ENCODE measurements around the gene ATP8A2.
"Not testable (repeated sequence)": the region's sequence is repeated elsewhere in the genome, so short reads cannot be mapped to it uniquely, and the experiment has no call there.

Gene ATP8A2

GRCh38 chr13:25463496-25463895 is 91.7 kb downstream of the ATP8A2 start:
- peak; percentile 25 for DNase-seq (ENCODE audit: low read depth)

GRCh38 chr13:25466880-25467279 is 95.1 kb downstream of the ATP8A2 start:
- DNase-seq (ENCODE audit: low read depth), result no peak

GRCh38 chr13:25468325-25469168 is 96.8 kb downstream of the ATP8A2 start:
- DNase-seq (ENCODE audit: low read depth), result no peak

- DNase-seq (ENCODE audit: low read depth), result no peak
Measured at GRCh38 chr13:25469169-25469525, 97.4 kb downstream of the ATP8A2 start.

- peak; percentile 30 for DNase-seq (ENCODE audit: low read depth)
Measured at GRCh38 chr13:25473864-25474263, 102.1 kb downstream of the ATP8A2 start.

GRCh38 chr13:25478186-25478585 is 106.4 kb downstream of the ATP8A2 start:
- no peak for DNase-seq (ENCODE audit: low read depth)

GRCh38 chr13:25489238-25489637 is 117.5 kb downstream of the ATP8A2 start:
- no peak for DNase-seq (ENCODE audit: low read depth)

- DNase-seq (ENCODE audit: low read depth), result no peak
Measured at GRCh38 chr13:25490236-25490635, 118.5 kb downstream of the ATP8A2 start.

- no peak for DNase-seq (ENCODE audit: low read depth)
Measured at GRCh38 chr13:25493931-25494640, 122.3 kb downstream of the ATP8A2 start.

GRCh38 chr13:25494698-25495411 is 123.1 kb downstream of the ATP8A2 start:
- no peak for DNase-seq (ENCODE audit: low read depth)

GRCh38 chr13:25501231-25501630 is 129.5 kb downstream of the ATP8A2 start:
- no peak for DNase-seq (ENCODE audit: low read depth)

- DNase-seq (ENCODE audit: low read depth), result no peak
Measured at GRCh38 chr13:25502031-25502430, 130.3 kb downstream of the ATP8A2 start.

GRCh38 chr13:25502551-25502950 is 130.8 kb downstream of the ATP8A2 start:
- DNase-seq (ENCODE audit: low read depth), result no peak

GRCh38 chr13:25503856-25504255 is 132.1 kb downstream of the ATP8A2 start:
- no peak for DNase-seq (ENCODE audit: low read depth)

GRCh38 chr13:25507841-25508240 is 136.1 kb downstream of the ATP8A2 start:
- DNase-seq (ENCODE audit: low read depth), result no peak

GRCh38 chr13:25513060-25513459 is 141.3 kb downstream of the ATP8A2 start:
- not testable (repeated sequence) for DNase-seq (ENCODE audit: low read depth)

GRCh38 chr13:25518441-25518840 is 146.7 kb downstream of the ATP8A2 start:
- no peak for DNase-seq (ENCODE audit: low read depth)

- no peak for DNase-seq (ENCODE audit: low read depth)
Measured at GRCh38 chr13:25525884-25526283, 154.1 kb downstream of the ATP8A2 start.

- no peak for DNase-seq (ENCODE audit: low read depth)
Measured at GRCh38 chr13:25528266-25528665, 156.5 kb downstream of the ATP8A2 start.

GRCh38 chr13:25529425-25529824 is 157.7 kb downstream of the ATP8A2 start:
- no peak for DNase-seq (ENCODE audit: low read depth)

GRCh38 chr13:25538276-25538675 is 166.5 kb downstream of the ATP8A2 start:
- no peak for DNase-seq (ENCODE audit: low read depth)

- no peak for DNase-seq (ENCODE audit: low read depth)
Measured at GRCh38 chr13:25541434-25542123, 169.8 kb downstream of the ATP8A2 start.

Data from iris pigment epithelial cell (primary cell).